HG02870 (cell line): ENCODE results near the gene HINFP.
"Not testable (repeated sequence)": the region's sequence is repeated elsewhere in the genome, so short reads cannot be mapped to it uniquely, and the experiment has no call there.

Source experiments
- ATAC-seq: cut with Tn5 transposase; IDR thresholded peaks from one replicate; pipeline ENCODE4 v1.9.1; 2021; ENCODE audit warnings: mild to moderate bottlenecking, moderate library complexity; ENCODE audit not compliant: unreplicated experiment

The HINFP gene

DNA sequence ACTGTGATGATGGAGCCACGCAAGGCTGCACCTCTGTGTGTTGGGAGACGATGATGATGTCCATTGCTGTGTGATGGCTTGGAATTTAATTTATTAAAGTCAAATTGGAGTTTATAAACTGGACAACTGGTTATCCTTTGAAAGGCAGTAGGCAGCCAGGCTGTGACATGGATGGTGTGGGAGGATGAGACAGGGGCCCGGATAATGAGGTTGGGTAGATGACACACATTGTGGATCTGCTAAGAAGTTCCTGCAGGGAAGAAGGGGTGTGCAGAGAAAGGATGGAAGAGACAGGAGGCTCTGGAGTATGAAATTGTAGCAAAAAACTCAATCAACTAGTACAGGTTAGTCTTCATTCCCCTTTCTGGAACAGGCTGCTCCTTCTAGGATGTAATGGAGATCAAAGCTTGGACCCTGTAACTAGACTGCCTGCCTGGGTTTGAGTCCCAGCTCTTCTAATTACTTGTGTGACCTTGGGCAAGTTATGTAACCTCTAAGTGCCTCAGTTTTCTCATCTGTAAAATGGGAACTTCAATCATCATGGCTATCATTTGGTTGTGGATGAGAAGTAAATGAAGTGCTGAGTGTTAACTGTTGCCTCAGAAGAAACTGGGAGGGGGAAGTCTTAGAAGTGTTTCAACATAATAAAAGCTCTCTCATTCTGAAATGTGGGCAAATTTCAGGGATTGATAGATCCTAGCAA is 4.2 kb upstream of the HINFP start:
- no peak for ATAC-seq

DNA sequence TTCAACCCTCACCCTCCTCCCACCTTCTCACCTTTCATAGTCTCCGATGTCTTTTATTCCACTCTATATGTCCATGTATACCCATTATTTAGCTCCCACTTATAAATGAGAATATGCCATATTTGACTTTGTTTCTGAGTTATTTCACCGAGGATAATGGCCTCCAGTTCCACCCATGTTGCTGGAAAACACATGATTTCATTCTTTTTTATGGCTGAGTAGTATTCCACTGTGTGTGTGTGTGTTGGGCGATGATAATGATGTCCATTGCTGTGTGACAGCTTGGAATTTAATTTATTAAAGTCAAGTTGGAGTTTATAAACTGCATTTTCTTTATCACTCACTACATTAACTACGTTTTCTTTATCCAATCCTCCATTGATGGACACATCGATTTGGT is 3.2 kb upstream of the HINFP start:
- no peak for ATAC-seq

DNA sequence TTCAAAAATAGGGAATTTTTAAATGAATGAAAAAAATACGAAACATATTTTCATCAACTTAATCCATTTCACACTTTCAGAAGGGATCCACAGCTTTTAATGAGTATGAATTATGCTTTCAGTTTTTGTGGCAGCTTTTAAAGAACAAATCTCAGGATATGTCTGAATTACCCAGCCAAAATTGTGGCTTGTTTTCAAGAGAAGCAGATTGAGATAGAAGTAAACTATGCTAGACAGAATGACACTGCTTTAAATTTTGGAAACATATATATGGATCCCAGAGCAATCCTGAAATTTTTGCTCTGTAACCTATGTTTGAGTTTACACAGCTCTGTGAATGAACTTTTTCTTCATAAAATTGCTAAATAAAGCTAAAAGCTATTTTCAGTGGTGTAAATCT is 2.4 kb upstream of the HINFP start:
- no peak for ATAC-seq

GRCh38 chr11:119120639-119121007 is 757 bp upstream of the HINFP start:
- ATAC-seq = no peak

- no peak for ATAC-seq
Measured at GRCh38 chr11:119121811-119122124, 388 bp downstream of the HINFP start.

DNA sequence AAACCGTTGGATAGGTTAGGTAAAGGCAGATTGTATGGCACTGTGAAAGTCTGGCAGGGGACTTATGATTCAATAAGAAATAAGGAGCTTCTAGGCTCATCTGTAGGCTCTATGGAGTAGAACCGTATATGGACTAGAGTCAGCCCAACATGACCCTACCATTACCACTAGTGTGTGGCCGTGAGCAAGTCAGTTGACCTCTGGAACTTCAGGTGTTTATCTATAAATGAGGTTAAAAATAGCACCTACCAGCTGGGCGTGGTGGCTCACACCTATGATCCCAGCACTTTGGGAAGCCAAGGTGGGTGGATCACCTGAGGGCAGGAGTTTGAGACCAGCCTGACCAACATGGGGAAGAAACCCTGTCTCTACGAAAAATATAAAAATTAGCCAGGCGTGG is 4.4 kb downstream of the HINFP start:
- ATAC-seq = no peak

- no peak for ATAC-seq
Measured at GRCh38 chr11:119126675-119127268, 5.4 kb downstream of the HINFP start.

- no peak for ATAC-seq
Measured at GRCh38 chr11:119130662-119131061, 9.3 kb downstream of the HINFP start.

GRCh38 chr11:119134389-119134978 is 13.1 kb downstream of the HINFP start:
- no peak for ATAC-seq

DNA sequence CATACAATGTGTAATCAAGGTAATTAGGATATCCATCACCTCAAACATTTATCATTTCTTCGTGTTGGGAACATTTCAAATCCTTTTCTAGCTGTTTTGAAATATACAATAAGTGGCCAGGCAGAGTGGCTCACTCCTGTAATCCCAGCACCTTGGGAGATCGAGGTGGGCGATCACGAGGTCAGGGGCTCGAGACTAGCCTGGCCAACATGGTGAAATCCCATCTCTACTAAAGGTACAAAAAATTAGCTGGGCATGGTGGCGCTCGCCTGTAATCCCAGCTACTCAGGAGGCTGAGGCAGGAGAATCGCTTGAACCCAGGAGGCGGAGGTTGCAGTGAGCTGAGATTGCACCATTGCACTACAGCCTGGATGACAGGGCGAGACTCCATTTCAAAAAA is 17.9 kb downstream of the HINFP start:
- not testable (repeated sequence) for ATAC-seq

DNA sequence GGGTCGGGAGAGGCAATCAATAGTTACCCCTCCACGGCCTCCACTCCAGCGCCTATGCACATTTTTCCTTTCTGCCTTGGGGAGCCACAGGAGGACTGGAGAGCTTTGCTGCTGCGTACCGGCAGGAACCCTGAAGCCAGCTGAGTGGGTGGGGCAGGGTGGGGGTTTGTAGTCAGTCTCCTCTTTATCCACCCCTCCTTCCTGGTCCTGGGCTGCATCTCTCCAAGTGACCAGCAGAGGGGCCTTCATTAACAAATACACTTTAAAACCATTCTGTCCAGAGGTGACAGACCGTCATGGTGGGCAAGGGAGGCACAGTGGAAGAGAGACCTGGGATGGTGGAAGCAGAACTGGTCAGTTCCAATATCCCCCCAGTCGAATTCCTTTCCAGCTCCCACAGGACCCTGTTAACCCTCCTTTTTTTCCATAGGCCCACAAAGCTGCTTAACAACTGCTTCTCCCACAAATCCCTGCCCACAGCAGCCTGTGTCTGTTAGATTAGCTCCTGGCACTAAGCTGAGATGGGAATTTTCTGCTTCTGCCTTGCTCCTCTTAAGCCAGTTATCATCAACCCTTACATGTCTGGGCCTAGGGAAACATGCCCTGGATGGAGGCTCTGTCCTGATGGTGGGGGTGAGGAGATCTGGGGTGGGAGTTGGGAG is 23.6 kb downstream of the HINFP start:
- no peak for ATAC-seq

DNA sequence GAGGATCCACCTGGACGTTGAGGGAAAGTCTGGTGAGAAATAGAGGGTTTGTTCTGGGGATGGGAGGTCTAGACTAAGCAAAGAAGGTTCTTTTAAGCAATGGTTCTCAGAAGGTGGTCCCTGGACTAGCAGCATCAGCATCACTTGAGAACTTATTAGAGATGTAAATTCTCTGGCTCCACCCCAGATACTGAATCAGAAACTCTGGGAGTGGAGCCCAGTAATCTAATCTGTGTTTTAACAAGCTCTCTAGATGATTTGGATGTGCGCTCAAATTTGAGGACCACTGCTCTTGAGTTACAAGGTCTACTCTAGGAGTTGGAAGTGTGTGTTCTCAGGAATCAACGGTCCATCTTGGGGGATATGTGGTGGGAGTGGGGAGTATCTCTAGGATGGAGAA is 24.2 kb downstream of the HINFP start:
- ATAC-seq = no peak

DNA sequence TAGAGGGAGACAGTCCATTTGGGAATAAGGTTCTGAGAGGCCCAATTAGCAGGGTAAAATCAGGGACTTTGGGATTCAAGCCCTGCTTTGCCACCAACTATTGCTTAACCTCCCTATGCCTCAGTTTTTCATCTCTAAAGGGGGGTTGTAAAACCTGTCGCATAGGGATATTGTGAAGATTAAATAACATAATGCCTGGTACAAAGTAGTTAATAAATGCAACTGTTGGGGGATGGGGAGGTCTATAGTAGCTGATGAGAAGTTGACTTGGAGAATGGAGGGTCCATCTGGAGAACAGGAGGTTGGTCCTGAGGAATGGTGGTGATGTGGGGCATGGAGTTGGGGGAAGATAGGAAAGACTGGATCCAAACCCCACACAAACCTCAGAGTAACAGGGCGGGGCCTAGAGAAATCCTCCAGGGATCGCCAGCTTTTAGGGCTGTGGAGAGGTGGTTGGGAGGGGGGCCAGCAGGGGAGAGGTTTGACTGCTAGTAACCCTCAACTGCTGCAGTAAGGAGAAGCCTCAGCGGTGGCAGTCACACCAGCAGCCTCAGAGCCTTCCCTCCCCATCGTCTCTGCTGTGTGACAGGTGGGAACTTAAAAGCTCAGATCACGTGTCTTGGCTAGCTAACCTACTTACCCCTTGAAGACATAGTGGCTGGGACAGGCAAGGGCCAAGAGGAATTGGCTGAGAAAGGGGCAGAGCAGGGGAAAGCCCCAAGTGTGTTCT is 26.4 kb downstream of the HINFP start:
- no peak for ATAC-seq

GRCh38 chr11:119148720-119149017 is 27.3 kb downstream of the HINFP start:
- ATAC-seq = no peak

DNA sequence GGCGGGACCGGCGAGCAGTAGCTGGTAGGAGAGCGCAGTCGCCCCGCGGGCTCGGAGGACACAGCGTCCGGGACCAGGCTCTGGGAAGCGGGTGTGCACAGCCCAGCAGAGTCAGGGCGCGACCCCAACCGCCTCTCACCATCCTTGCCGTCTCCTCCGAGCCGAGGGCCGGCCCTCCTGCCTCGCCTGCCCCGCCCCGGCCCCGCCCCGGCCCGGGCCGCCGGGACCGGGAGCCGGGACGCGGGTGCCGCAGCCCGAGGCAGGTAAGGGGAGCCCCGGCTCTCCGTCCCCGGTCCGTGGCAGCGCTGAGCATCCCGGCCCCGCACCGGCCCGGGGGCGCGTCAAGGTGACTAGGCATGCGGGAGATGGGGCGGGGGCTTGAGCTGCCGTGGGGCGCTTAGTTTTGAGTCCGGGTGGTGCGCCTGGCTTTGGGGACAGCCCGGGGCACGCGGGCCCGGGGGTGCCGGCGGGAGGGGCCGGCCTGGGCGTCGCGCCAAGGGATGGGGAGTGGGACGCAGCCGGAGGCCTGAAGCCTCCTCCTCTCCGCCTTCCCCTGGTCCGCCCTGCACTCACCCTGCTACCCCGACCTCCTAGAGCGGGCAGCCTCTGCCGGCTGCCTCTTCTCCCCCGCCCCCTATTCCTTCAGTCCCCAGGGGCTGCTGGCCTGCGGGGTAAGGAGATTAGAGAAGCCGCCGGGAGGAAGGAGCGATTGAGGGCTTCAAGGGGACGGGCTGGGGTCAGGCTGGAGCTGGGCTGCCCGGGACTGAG is 27.8 kb downstream of the HINFP start, which contains the start of gene ABCG4:
Gene ABCG4, plus strand, starts transcription at position 35 of the 768 bp plus-strand sequence. CDS start 914 bp downstream, outside the sequence.
- ATAC-seq = no peak

DNA sequence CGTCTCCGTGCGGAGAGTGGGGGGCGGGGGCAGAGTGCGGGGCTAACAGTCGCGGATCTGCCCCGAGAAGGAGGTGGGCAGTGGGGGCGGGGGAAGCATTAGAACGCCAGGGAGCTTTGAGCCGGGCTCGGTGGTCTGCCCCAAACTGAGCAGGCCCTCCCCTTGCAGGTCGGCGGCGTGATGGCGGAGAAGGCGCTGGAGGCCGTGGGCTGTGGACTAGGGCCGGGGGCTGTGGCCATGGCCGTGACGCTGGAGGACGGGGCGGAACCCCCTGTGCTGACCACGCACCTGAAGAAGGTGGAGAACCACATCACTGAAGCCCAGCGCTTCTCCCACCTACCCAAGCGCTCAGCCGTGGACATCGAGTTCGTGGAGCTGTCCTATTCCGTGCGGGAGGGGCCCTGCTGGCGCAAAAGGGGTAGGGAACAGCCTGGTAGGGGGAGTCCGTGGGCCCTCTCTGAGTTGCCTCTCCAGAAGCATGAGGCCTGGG is 28.5 kb downstream of the HINFP start:
- ATAC-seq = no peak

DNA sequence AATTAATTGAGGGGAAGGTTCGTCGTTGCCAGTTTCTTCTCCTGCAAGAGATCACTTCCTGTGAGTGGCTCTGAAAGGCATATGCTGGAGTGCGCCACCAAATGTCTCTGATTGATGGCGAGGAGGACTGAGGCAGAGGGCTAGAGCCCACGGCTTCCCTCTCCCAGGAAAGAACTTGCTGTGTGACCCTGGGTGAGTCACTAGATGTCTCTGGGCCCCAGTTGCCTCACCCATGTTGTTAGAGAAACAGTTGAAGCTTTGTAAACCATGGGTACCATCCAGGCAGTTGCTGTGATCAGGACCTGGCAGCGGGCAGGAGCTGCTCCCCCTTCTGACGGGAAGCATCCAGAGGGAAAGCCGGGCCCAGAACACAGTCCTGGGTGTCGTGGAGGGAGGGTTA is 30.7 kb downstream of the HINFP start:
- no peak for ATAC-seq

DNA sequence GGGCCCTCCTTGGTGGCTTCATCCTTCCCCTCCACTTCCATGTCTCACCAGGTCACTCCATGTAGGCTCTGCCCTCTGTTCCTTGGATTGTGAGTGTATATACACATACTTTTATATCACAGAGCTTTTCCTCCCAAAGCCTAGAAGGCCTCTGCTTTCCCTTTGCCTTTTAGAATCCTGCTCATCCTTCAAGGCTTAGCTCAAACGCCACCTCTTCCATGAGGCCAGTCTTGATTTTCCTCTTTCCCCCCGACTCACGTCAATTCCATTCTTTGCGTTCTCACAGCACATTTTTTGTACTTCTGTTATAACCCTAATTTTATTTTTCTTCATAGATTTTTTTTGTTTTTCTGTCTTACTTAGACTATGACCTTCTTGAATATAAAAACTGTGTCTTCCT is 31.2 kb downstream of the HINFP start:
- ATAC-seq = no peak

DNA sequence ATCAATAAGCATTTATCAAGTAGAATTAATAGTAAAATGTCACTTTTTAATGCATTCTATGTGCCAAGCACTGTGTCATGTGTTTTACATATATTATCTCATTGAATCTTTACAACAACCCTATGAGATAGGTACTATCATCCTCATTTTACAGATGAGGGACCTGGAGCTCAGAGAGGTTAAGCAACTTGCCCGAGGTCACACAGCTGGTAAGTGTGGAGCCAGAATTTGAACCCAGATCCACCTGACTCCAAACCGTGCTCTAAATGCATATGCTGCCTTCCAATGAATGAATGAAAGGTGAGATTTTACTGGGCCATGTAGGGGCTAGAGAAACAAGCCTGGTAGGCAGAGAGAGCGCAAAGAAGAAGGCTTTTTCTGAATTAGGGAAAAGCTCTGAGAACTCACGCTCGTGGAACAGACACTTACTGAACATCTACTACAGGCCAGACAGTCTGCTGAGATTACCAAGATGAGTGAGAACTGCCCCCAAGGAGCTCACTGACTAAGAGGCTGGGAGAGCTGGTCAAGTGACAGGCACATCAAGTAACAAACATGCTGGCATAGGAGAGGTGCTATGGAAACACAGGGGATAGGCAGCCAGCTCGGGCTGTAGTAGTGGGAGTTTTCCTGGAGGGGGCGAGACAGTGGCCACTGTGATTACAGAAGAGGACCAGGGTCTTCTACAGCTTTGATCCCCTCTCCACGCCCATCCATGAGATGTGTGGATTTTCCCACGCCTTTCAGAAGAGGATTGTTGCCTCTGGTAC is 31.9 kb downstream of the HINFP start:
- ATAC-seq = no peak

GRCh38 chr11:119154178-119154577 is 32.8 kb downstream of the HINFP start:
- ATAC-seq = no peak
